ENCODE results near the gene SEL1L2. TPM values are rescaled to one million over a fixed set of nuclear protein-coding genes. Genes with fewer than 3 reads are reported as not detected.

Gene SEL1L2
- polyA plus RNA-seq, 3 donors = not detected

DNA sequence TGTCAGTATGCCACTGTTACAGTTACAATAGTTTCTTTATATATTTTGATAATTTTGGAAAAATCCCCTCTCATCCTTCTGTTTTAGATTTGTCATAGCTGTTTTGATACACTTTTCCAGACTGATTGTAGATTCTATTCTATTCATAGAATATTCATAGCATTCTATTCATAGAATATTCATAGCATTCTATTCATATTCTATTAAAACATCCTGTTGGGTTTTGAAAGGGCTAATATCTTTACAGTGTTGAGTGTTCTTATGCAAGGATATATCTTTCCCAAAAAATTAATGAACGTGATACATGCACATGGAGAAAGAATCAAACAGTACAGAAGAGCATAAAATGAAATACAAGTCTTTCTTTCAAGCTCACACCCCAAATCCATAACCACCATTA is 42.9 kb upstream of the SEL1L2 start:
- H4K20me1 ChIP-seq (ENCODE audit: insufficient read depth, low read length) = no peaks in the 10 kb centered on the region
- no peaks in the 10 kb centered on the region for H3K79me2 ChIP-seq (ENCODE audit: insufficient read depth, low read length)
- H3K4me2 ChIP-seq (replicated peaks; ENCODE audit: extremely low read depth, low read length, poor library complexity, severe bottlenecking) = no peak overlapping the region
- Mint-ChIP-seq H3K27ac (no peak overlapping the region), H3K36me3 (no peaks in the 10 kb centered on the region), H3K27me3 (ENCODE audit: low read depth in 3 of 3) (no peaks in the 10 kb centered on the region), H3K9me3 (peaks cover 0 to 7% (median 5%) of the 10 kb centered on the region in 7 donors), H3K4me1 (no peaks in the 10 kb centered on the region), H3K4me3 (no peak overlapping the region)
- H2AFZ ChIP-seq (ENCODE audit: insufficient read depth, low read depth, low read length, poor library complexity, severe bottlenecking) = no peak overlapping the region
- intact Hi-C loops (cut with micrococcal nuclease) = no loop called here
- no peaks in the 10 kb centered on the region for H3K9me3 ChIP-seq (replicated peaks in 1 of 2; ENCODE audit: control insufficient read depth in 1 of 2, insufficient read depth in 1 of 2, low read length in 2 of 2)
- H3K4me3 ChIP-seq (replicated peaks in 1 of 3; ENCODE audit: low read depth in 2 of 3, low read length in 3 of 3) = no peak overlapping the region
- DNase-seq = no peak
- TF ChIP-seq, protein P1, sequence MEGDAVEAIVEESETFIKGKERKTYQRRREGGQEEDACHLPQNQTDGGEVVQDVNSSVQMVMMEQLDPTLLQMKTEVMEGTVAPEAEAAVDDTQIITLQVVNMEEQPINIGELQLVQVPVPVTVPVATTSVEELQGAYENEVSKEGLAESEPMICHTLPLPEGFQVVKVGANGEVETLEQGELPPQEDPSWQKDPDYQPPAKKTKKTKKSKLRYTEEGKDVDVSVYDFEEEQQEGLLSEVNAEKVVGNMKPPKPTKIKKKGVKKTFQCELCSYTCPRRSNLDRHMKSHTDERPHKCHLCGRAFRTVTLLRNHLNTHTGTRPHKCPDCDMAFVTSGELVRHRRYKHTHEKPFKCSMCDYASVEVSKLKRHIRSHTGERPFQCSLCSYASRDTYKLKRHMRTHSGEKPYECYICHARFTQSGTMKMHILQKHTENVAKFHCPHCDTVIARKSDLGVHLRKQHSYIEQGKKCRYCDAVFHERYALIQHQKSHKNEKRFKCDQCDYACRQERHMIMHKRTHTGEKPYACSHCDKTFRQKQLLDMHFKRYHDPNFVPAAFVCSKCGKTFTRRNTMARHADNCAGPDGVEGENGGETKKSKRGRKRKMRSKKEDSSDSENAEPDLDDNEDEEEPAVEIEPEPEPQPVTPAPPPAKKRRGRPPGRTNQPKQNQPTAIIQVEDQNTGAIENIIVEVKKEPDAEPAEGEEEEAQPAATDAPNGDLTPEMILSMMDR (IDR thresholded peaks at IDR 0.05) = no peak
- H3K36me3 ChIP-seq (replicated peaks in 1 of 2; ENCODE audit: control insufficient read depth in 1 of 2, insufficient read depth in 2 of 2, low read length in 2 of 2) = no peaks in the 10 kb centered on the region
- WGBS (ENCODE audit: insufficient coverage) = no CpG with 5 or more reads among the region's 1 CpG
- no peaks in the 10 kb centered on the region for H3K27me3 ChIP-seq (ENCODE audit: control insufficient read depth in 2 of 2, insufficient read depth in 2 of 2, low read length in 2 of 2)
- H3K27ac ChIP-seq (ENCODE audit: low read depth in 1 of 2, low read length in 2 of 2) = no peak overlapping the region
- no peaks in the 10 kb centered on the region for H3K4me1 ChIP-seq (ENCODE audit: control insufficient read depth in 1 of 2, insufficient read depth in 2 of 2, low read length in 2 of 2)
- H3K9ac ChIP-seq (ENCODE audit: insufficient read depth, low read length, poor library complexity, severe bottlenecking) = no peak overlapping the region

DNA sequence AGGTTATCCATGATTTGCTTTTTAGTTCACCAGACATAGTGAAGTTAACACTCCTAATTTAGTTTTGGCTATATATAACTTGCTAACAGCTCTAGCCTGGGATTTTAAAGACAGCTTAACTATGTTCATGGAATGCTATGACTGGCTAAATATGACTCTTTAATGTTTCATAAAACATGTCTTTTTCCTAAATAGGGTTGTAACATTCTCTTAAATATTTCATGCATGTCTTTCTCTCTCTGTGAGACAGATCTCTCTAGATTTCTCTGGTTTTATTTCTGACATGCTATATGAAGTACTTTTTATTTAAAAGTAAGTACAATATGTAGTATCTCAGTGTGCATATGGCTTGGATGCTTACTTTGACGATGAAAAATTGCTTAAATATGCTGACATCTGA is 40.6 kb upstream of the SEL1L2 start:
- no peak overlapping the region for H2AFZ ChIP-seq (ENCODE audit: insufficient read depth, low read depth, low read length, poor library complexity, severe bottlenecking)
- Mint-ChIP-seq H3K36me3 (no peaks in the 10 kb centered on the region), H3K4me3 (no peak overlapping the region), H3K4me1 (no peaks in the 10 kb centered on the region), H3K27ac (no peak overlapping the region), H3K9me3 (peaks cover 4 to 14% (median 9%) of the 10 kb centered on the region in 7 donors), H3K27me3 (ENCODE audit: low read depth in 3 of 3) (no peaks in the 10 kb centered on the region)
- peaks cover 0 to 13% of the 10 kb centered on the region in 2 donors for H3K9me3 ChIP-seq (replicated peaks in 1 of 2; ENCODE audit: control insufficient read depth in 1 of 2, insufficient read depth in 1 of 2, low read length in 2 of 2)
- no CpG with 5 or more reads among the region's 1 CpG for WGBS (ENCODE audit: insufficient coverage)
- H3K4me1 ChIP-seq (ENCODE audit: control insufficient read depth in 1 of 2, insufficient read depth in 2 of 2, low read length in 2 of 2) = no peaks in the 10 kb centered on the region
- H3K36me3 ChIP-seq (replicated peaks in 1 of 2; ENCODE audit: control insufficient read depth in 1 of 2, insufficient read depth in 2 of 2, low read length in 2 of 2) = no peaks in the 10 kb centered on the region
- TF ChIP-seq, protein P1 (IDR thresholded peaks at IDR 0.05) = no peak
- intact Hi-C loops (cut with micrococcal nuclease) = no loop called here
- H3K4me2 ChIP-seq (replicated peaks; ENCODE audit: extremely low read depth, low read length, poor library complexity, severe bottlenecking) = no peak overlapping the region
- H4K20me1 ChIP-seq (ENCODE audit: insufficient read depth, low read length) = no peaks in the 10 kb centered on the region
- no peaks in the 10 kb centered on the region for H3K27me3 ChIP-seq (ENCODE audit: control insufficient read depth in 2 of 2, insufficient read depth in 2 of 2, low read length in 2 of 2)
- no peak for DNase-seq
- no peak overlapping the region for H3K27ac ChIP-seq (ENCODE audit: low read depth in 1 of 2, low read length in 2 of 2)
- no peak overlapping the region for H3K4me3 ChIP-seq (replicated peaks in 1 of 3; ENCODE audit: low read depth in 2 of 3, low read length in 3 of 3)
- no peaks in the 10 kb centered on the region for H3K79me2 ChIP-seq (ENCODE audit: insufficient read depth, low read length)
- H3K9ac ChIP-seq (ENCODE audit: insufficient read depth, low read length, poor library complexity, severe bottlenecking) = no peak overlapping the region
